ENCODE data around the gene SEPHS1.

GRCh38 chr10:13328613-13329012 lies 19.5 kb downstream of the SEPHS1 start:
- TF ChIP-seq POLR2A (IDR thresholded peaks at IDR 0.05): no peak
- TF ChIP-seq CTCF (IDR thresholded peaks at IDR 0.05): no peak
